DOHH2 (cell line): ENCODE measurements around the gene GALNTL6.
"Not testable (repeated sequence)": the region's sequence is repeated elsewhere in the genome, so short reads cannot be mapped to it uniquely, and the experiment has no call there.

Experiments used
- H3F3A ChIP-seq: fragments of 200-600 bp; sonication (generic), shearing (Covaris generic); 2 replicates; pipeline ENCODE4 v1.6.0; 2016; ENCODE audit warnings: antibody characterized with exemption, mild to moderate bottlenecking; ENCODE audit not compliant: control insufficient read depth, insufficient read depth
- H3K27ac ChIP-seq: fragments of 200-600 bp; sonication (generic); 2 replicates; pipeline ENCODE4 v1.5.1; 2014; ENCODE audit warnings: low read depth, mild to moderate bottlenecking, low read length, moderate library complexity
- H3K27me3 ChIP-seq: fragments of 200-600 bp; sonication (generic); 2 replicates; pipeline ENCODE4 v1.6.1; 2014; ENCODE audit warnings: mild to moderate bottlenecking, low read length, mixed read lengths; ENCODE audit not compliant: control insufficient read depth
- H3K36me3 ChIP-seq: fragments of 200-600 bp; sonication (generic); 2 replicates; pipeline ENCODE4 v1.6.1; 2014; ENCODE audit warnings: mild to moderate bottlenecking, low read length, moderate library complexity, mixed read lengths; ENCODE audit not compliant: control insufficient read depth
- H3K4me1 ChIP-seq: fragments of 200-600 bp; sonication (generic); 2 replicates; pipeline ENCODE4 v1.6.1; 2014; ENCODE audit warnings: mild to moderate bottlenecking, low read length, mixed read lengths; ENCODE audit not compliant: control insufficient read depth
- H3K4me2 ChIP-seq: fragments of 200-600 bp; sonication (generic); 2 replicates; pipeline ENCODE4 v1.6.0; 2014; ENCODE audit warnings: mild to moderate bottlenecking, low read length, moderate library complexity
- H3K4me3 ChIP-seq: fragments of 200-600 bp; sonication (generic); 2 replicates; pipeline ENCODE4 v1.5.1; 2014; ENCODE audit warnings: mild to moderate bottlenecking, low read length, mixed read lengths
- H3K79me2 ChIP-seq: fragments of 200-600 bp; sonication (generic); 2 replicates; pipeline ENCODE4 v1.6.1; 2014; ENCODE audit warnings: mild to moderate bottlenecking, low read length, mixed read lengths; ENCODE audit not compliant: control insufficient read depth
- H3K9me2 ChIP-seq: fragments of 200-600 bp; sonication (generic); replicated peaks from 2 replicates; pipeline ENCODE4 v1.6.1; 2014; ENCODE audit warnings: mild to moderate bottlenecking, low read length, mixed read lengths; ENCODE audit not compliant: control insufficient read depth
- H3K9me3 ChIP-seq: fragments of 200-600 bp; sonication (generic); 2 replicates; pipeline ENCODE4 v1.6.1; 2014; ENCODE audit warnings: antibody characterized with exemption, low read length, mixed read lengths; ENCODE audit not compliant: control insufficient read depth, insufficient read depth
- H4K20me1 ChIP-seq: fragments of 200-600 bp; sonication (generic); 2 replicates; pipeline ENCODE4 v1.6.0; 2014; ENCODE audit warnings: low read depth, mild to moderate bottlenecking, antibody characterized with exemption, low read length, moderate library complexity; ENCODE audit not compliant: control insufficient read depth, insufficient read depth
- CTCF ChIP-seq: fragments of 200-600 bp; sonication (generic); IDR thresholded peaks from one replicate; pipeline ENCODE4 v1.5.1; 2014; ENCODE audit warnings: antibody characterized with exemption, mild to moderate bottlenecking, low read depth, low read length; ENCODE audit not compliant: poor library complexity, severe bottlenecking
- EZH2phosphoT487 ChIP-seq: fragments of 200-600 bp; sonication (generic); IDR thresholded peaks from 2 replicates; pipeline ENCODE4 v1.6.1; 2017; ENCODE audit warnings: borderline replicate concordance, mild to moderate bottlenecking, antibody characterized with exemption, low read length, moderate library complexity, mixed read lengths

The GALNTL6 gene

GRCh38 chr4:172898715-172899114 is 1085.5 kb downstream of the GALNTL6 start:
- no peak overlapping the region for H3K4me2 ChIP-seq
- TF ChIP-seq EZH2phosphoT487, result no peak
- TF ChIP-seq CTCF, result no peak
- H3K36me3 ChIP-seq, result no peaks in the 10 kb centered on the region

DNA sequence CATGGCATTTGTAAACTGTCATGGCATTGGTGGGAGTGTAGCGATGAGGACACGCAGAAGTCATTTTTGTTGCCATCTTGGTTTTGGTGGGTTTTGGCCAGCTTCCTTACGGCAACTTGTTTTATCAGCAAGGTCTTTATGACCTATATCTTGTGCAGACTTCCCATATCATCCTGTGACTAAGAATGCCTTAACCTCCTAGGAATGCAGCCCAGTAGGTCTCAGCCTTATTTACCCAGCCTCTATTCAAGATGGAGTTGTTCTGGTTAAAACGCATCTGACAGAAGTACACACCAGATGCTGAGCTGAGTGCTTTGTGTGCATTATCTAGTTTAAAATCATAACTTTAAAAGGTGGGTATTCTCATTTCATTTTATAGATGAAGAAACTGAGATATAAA is 1086.7 kb downstream of the GALNTL6 start:
- Histone ChIP-seq H3K9me2 (no peaks in the 10 kb centered on the region), H3K4me2 (no peak overlapping the region), H3K4me3 (no peak overlapping the region), H3K9me3 (no peaks in the 10 kb centered on the region), H3K27me3 (no peaks in the 10 kb centered on the region), H3F3A (no peaks in the 10 kb centered on the region), H3K4me1 (no peaks in the 10 kb centered on the region), H3K79me2 (no peaks in the 10 kb centered on the region), H4K20me1 (no peaks in the 10 kb centered on the region), H3K36me3 (no peaks in the 10 kb centered on the region), H3K27ac (no peak overlapping the region)
- TF ChIP-seq CTCF, result no peak
- no peak for TF ChIP-seq EZH2phosphoT487

More at GRCh38 chr4:172898715-172899114, 1085.5 kb downstream of the GALNTL6 start:
- H3K4me1 ChIP-seq, result no peaks in the 10 kb centered on the region
- no peaks in the 10 kb centered on the region for H3K9me3 ChIP-seq
- H3F3A ChIP-seq, result no peaks in the 10 kb centered on the region
- H3K27ac ChIP-seq, result no peak overlapping the region
- no peaks in the 10 kb centered on the region for H3K79me2 ChIP-seq
- H3K9me2 ChIP-seq, result no peaks in the 10 kb centered on the region
- no peaks in the 10 kb centered on the region for H4K20me1 ChIP-seq
- H3K4me3 ChIP-seq, result no peak overlapping the region
- H3K27me3 ChIP-seq, result no peaks in the 10 kb centered on the region

DNA sequence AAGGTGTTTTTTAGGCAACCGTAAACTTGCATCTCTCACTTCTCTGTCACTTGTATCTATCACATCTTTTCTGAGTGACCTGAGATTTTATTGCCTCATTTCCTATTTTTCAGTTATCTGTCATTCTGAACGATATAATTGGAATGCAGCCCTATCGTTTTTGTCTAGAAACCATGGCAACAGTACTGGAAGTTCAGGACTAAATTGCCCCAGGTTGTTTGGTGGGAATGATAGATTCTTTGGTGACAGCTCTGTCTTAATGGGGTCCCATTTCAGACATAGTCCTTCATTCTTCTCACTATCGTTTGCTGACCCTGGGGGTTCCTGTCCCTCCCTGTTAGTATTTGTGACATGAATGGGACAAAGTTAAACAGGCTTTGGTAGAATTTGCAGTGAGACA is 1087.7 kb downstream of the GALNTL6 start:
- TF ChIP-seq CTCF (no peak), EZH2phosphoT487 (no peak)
- no peaks in the 10 kb centered on the region for H4K20me1 ChIP-seq
- H3K9me2 ChIP-seq, result no peaks in the 10 kb centered on the region
- H3K4me3 ChIP-seq, result no peak overlapping the region
- no peaks in the 10 kb centered on the region for H3F3A ChIP-seq
- no peak overlapping the region for H3K27ac ChIP-seq
- H3K27me3 ChIP-seq, result no peaks in the 10 kb centered on the region
- H3K9me3 ChIP-seq, result no peaks in the 10 kb centered on the region
- no peak overlapping the region for H3K4me2 ChIP-seq
- H3K4me1 ChIP-seq, result no peaks in the 10 kb centered on the region
- no peaks in the 10 kb centered on the region for H3K36me3 ChIP-seq
- no peaks in the 10 kb centered on the region for H3K79me2 ChIP-seq

- H3K36me3 ChIP-seq, H3K9me2 ChIP-seq, H3K4me1 ChIP-seq, H3K4me3 ChIP-seq, H4K20me1 ChIP-seq, H3K27ac ChIP-seq, H3F3A ChIP-seq, H3K9me3 ChIP-seq, H3K4me2 ChIP-seq, H3K79me2 ChIP-seq, H3K27me3 ChIP-seq: not testable (repeated sequence)
Measured at GRCh38 chr4:172912468-172912867, 1099.3 kb downstream of the GALNTL6 start.

DNA sequence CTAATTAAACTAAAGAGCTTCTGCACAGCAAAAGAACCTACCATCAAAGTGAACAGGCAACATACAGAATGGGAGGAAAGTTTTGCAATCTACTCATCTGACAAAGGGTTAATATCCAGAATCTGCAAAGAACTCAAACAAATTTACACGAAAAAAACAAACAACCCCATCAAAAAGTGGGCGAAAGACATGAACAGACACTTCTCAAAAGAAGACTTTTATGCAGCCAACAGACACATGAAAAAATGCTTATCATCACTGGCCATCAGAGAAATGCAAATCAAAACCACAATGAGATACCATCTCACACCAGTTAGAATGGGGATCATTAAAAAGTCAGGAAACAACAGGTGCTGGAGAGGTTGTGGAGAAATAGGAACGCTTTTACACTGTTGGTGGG is 1104.2 kb downstream of the GALNTL6 start:
- H4K20me1 ChIP-seq, H3K4me3 ChIP-seq, H3K27me3 ChIP-seq, H3K79me2 ChIP-seq, H3K9me2 ChIP-seq, H3K9me3 ChIP-seq, H3F3A ChIP-seq, H3K4me2 ChIP-seq, H3K4me1 ChIP-seq, H3K36me3 ChIP-seq, H3K27ac ChIP-seq: not testable (repeated sequence)
